ENCODE measurements around the gene TRIM17.

- TF ChIP-seq POLR2A (IDR thresholded peaks at IDR 0.05) (no peak), CTCF (IDR thresholded peaks at IDR 0.05) (no peak)
Measured at GRCh38 chr1:228369608-228370438, 46.8 kb downstream of the TRIM17 start.

Measured in adrenal gland (tissue), 5 donors.